Endothelial cell of umbilical vein (primary cell): ENCODE measurements around the gene SURF6. TPM values are rescaled to one million over a fixed set of nuclear protein-coding genes. Genes with fewer than 3 reads are reported as not detected.

Experiments
- BruUV-seq: library from RNA; stranded (reverse); fragments of 400-500 nt; replicated peaks from 2 replicates; lab custom pipeline; 2021; lab: Mats Ljungman, UMichigan
- CTCF ChIA-PET: fragments of 300-600, 350-600 bp; sonication (Branson Sonifier 250); formaldehyde crosslinking; loops from one replicate; lab custom pipeline; 2021; ENCODE audit warnings: antibody characterized with exemption, inconsistent platforms; lab: Charles Lee
- POLR2A ChIA-PET: fragments of 300-600, 350-600 bp; sonication (Branson Sonifier 250); formaldehyde crosslinking; loops from one replicate; lab custom pipeline; 2021; ENCODE audit warnings: antibody characterized with exemption, inconsistent platforms; lab: Charles Lee
- DNase-seq: peaks from one replicate; pipeline ENCODE4 v3.0.0-alpha.2; 2011; ENCODE audit warnings: low read depth, low spot score
- FAIRE-seq: peaks from 2 replicates; lab custom pipeline; 2011; peaks lifted over from hg19 to GRCh38; lab: Jason Lieb, UNC
- H2AFZ ChIP-seq: 2 replicates; pipeline ENCODE4 v1.6.0; 2012; ENCODE audit warnings: low read depth, low read length, control low read depth, inconsistent platforms
- H3K27ac ChIP-seq: 2 replicates; pipeline ENCODE4 v1.5.1; 2011; ENCODE audit warnings: low read depth, mild to moderate bottlenecking, control low read depth, low read length, moderate library complexity; ENCODE audit not compliant: insufficient read depth
- H3K27me3 ChIP-seq, 2 experiments: 2 replicates each; pipeline versions ENCODE4 v1.6.0 to v1.6.1; 2011; ENCODE audit warnings: low read length in 2 of 2, mixed read lengths in 1 of 2; ENCODE audit not compliant: control insufficient read depth in 2 of 2, insufficient read depth in 2 of 2
- H3K36me3 ChIP-seq, 2 experiments: 2 replicates in 1 of 2; 3 replicates in 1 of 2; pipeline ENCODE4 v1.5.1; 2011; ENCODE audit warnings: low read length in 2 of 2, mild to moderate bottlenecking in 1 of 2, moderate library complexity in 1 of 2; ENCODE audit not compliant: control insufficient read depth in 2 of 2, insufficient read depth in 2 of 2; ENCODE audit errors: extremely low read depth in 1 of 2
- H3K4me1 ChIP-seq: 3 replicates; pipeline ENCODE4 v1.5.1; 2011; ENCODE audit warnings: mild to moderate bottlenecking, low read length; ENCODE audit not compliant: control insufficient read depth, insufficient read depth; ENCODE audit errors: extremely low read depth
- H3K4me2 ChIP-seq: 2 replicates; pipeline ENCODE4 v1.6.1; 2011; ENCODE audit warnings: low read length, control low read depth, mixed read lengths; ENCODE audit not compliant: insufficient read depth
- H3K4me3 ChIP-seq, 3 experiments: fragments of 200-600 bp in 1 of 3; sonication (generic), shearing (Covaris generic) in 1 of 3; replicated peaks in 1 of 3; 2 replicates each; pipeline ENCODE4 v1.5.1; 2011 to 2016; ENCODE audit warnings: control low read depth in 3 of 3, low read length in 3 of 3, mild to moderate bottlenecking in 2 of 3, inconsistent platforms in 1 of 3, low read depth in 1 of 3, moderate library complexity in 1 of 3; ENCODE audit not compliant: insufficient read depth in 1 of 3
- H3K79me2 ChIP-seq: 2 replicates; pipeline ENCODE4 v1.6.0; 2012; ENCODE audit warnings: low read length, inconsistent platforms; ENCODE audit not compliant: control insufficient read depth, insufficient read depth
- H3K9ac ChIP-seq: replicated peaks from 2 replicates; pipeline ENCODE3; 2011; ENCODE audit warnings: low read length, control low read depth; ENCODE audit not compliant: insufficient read depth; ENCODE audit errors: extremely low read depth
- H3K9me1 ChIP-seq: replicated peaks from 3 replicates; pipeline ENCODE4 v1.6.0; 2011; ENCODE audit warnings: mild to moderate bottlenecking, low read length; ENCODE audit not compliant: control insufficient read depth, insufficient read depth; ENCODE audit errors: extremely low read depth
- H3K9me3 ChIP-seq: replicated peaks from 2 replicates; pipeline ENCODE4 v1.5.1; 2012; ENCODE audit warnings: low read length, inconsistent platforms; ENCODE audit not compliant: control insufficient read depth, insufficient read depth
- H4K20me1 ChIP-seq: replicated peaks from 2 replicates; pipeline ENCODE3; 2011; ENCODE audit warnings: mild to moderate bottlenecking, low read length; ENCODE audit not compliant: control insufficient read depth, insufficient read depth; ENCODE audit errors: extremely low read depth
- CTCF ChIP-seq, 2 donors: IDR thresholded peaks; 1 replicate in 1 of 2; 2 replicates in 1 of 2; pipeline ENCODE4 v1.5.1; 2011; ENCODE audit warnings: low read length in 2 of 2, mild to moderate bottlenecking in 2 of 2, moderate library complexity in 2 of 2, control low read depth in 1 of 2, inconsistent platforms in 1 of 2, low read depth in 1 of 2; ENCODE audit not compliant: insufficient read depth in 1 of 2; ENCODE audit errors: extremely low read depth in 1 of 2
- EZH2 ChIP-seq: IDR thresholded peaks from 2 replicates; pipeline ENCODE4 v1.6.1; 2012; ENCODE audit warnings: borderline replicate concordance, low read depth, mild to moderate bottlenecking, moderate library complexity, low read length, inconsistent platforms; ENCODE audit not compliant: severe bottlenecking
- GATA2 ChIP-seq: IDR thresholded peaks from 2 replicates; pipeline ENCODE4 v1.7.0; 2011; ENCODE audit warnings: low read depth, mild to moderate bottlenecking, moderate library complexity, mixed read lengths, low read length; ENCODE audit not compliant: insufficient read length, insufficient read depth
- POLR2A ChIP-seq: IDR thresholded peaks from 2 replicates; pipeline ENCODE4 v1.6.1; 2012; ENCODE audit warnings: low read depth, mild to moderate bottlenecking, control low read depth, low read length
- POLR2AphosphoS5 ChIP-seq: IDR thresholded peaks from 2 replicates; pipeline ENCODE4 v1.6.1; 2012; ENCODE audit warnings: low read depth, mild to moderate bottlenecking, control low read depth, low read length, moderate library complexity; ENCODE audit not compliant: insufficient read depth
- dilution Hi-C: fragments of 300-500 bp; cut with MboI; formaldehyde crosslinking; loops from one replicate; pipeline ENCODE4 v1.15.0; 2019; ENCODE audit warnings: low sequenced_read_pairs; ENCODE audit not compliant: extremely low pct_ligation_motif_present
- intact Hi-C: fragments of 100-400 bp; cut with micrococcal nuclease; formaldehyde crosslinking; loops from one replicate; pipeline ENCODE4 v1.10.0; 2022
- polyA plus RNA-seq, 4 experiments: library from polyadenylated mRNA; depleted of rRNA in 3 of 4; stranded (reverse) in 3 of 4; unstranded in 1 of 4; fragments of >200 nt; gene quantifications; 2 replicates each; pipeline versions ENCODE4 v1.2.1 to v1.2.3, GENCODE V29; 2011 to 2012; ENCODE audit warnings: missing spikeins in 1 of 4
- total RNA-seq: library from RNA; stranded (reverse); gene quantifications from 2 replicates; pipeline ENCODE4 v1.2.3, GENCODE V29; 2021

The SURF6 gene
- total and polyA plus RNA-seq, 2 donors (not counting 3 experiments of a cell fraction or from before 2014, with no cell fraction given): 4.9 to 16.0 TPM

GRCh38 chr9:133351908-133352634 is 16.1 kb upstream of the SURF6 start:
- no TSS peak for BruUV-seq
- CTCF ChIA-PET: no interaction called here
- no peak overlapping the region for H3K27ac ChIP-seq

More at GRCh38 chr9:133351908-133352634, 16.1 kb upstream of the SURF6 start:
- H3K9me1 ChIP-seq: no peaks in the 10 kb centered on the region
- no peak overlapping the region for H3K4me2 ChIP-seq
- peaks cover 28% of the 10 kb centered on the region for H3K79me2 ChIP-seq
- H3K4me1 ChIP-seq: peaks cover 21% of the 10 kb centered on the region
- POLR2A ChIA-PET: interaction anchor here (1.6 kb wide), 1 partner anchor 10 kb away, joined by 3 read pairs; no protein-coding TSS in a partner anchor
- TF ChIP-seq GATA2 (no peak), CTCF (IDR thresholded peaks at IDR 0.05; ENCODE audit: extremely low read depth in 1 of 2, insufficient read depth in 1 of 2, low read depth in 1 of 2, low read length in 2 of 2) (peak; percentile 49 to 65), EZH2 (no peak), POLR2A (peak; percentile 82), POLR2AphosphoS5 (peak; percentile 38)
- H3K9me3 ChIP-seq: no peaks in the 10 kb centered on the region
- no peaks in the 10 kb centered on the region for H3K27me3 ChIP-seq
- dilution Hi-C loops (no loop called here), intact Hi-C loops (no loop called here)
- H2AFZ ChIP-seq: no peak overlapping the region
- H3K4me3 ChIP-seq: no peak overlapping the region
- FAIRE-seq (peak; percentile 85), DNase-seq (peak; percentile 48)
- peaks cover 15 to 28% of the 10 kb centered on the region in 2 experiments for H3K36me3 ChIP-seq
- H4K20me1 ChIP-seq: no peaks in the 10 kb centered on the region
- H3K9ac ChIP-seq: no peak overlapping the region
